Lower leg skin (tissue), 3 donors: ENCODE results near the gene TMEM45A.

Experiments used
- CTCF ChIP-seq, 3 donors: fragments of 450-650 bp; IDR thresholded peaks; one replicate each; pipeline ENCODE4 v1.5.1; 2016; ENCODE audit warnings: antibody characterized with exemption in 3 of 3, mild to moderate bottlenecking in 3 of 3, moderate library complexity in 2 of 3
- POLR2A ChIP-seq, 2 donors: fragments of 450-650 bp; IDR thresholded peaks; one replicate each; pipeline ENCODE4 v1.6.1; 2016 to 2017; ENCODE audit warnings: antibody characterized with exemption in 2 of 2, mild to moderate bottlenecking in 1 of 2, moderate library complexity in 1 of 2

GRCh38 chr3:100615684-100616083, 123.3 kb downstream of the TMEM45A start:
- no peak for TF ChIP-seq CTCF (IDR thresholded peaks at IDR 0.05)
- TF ChIP-seq POLR2A (IDR thresholded peaks at IDR 0.05) = no peak
